Smooth muscle cell (in vitro differentiated cells): ENCODE data around the gene ATP6V0D1. TPM values are rescaled to one million over a fixed set of nuclear protein-coding genes. Genes with fewer than 3 reads are reported as not detected.

ENCODE experiments used
- DNase-seq: peaks from one replicate; lab custom pipeline; 2025; ENCODE audit not compliant: unreplicated experiment; lab: John Stamatoyannopoulos, UW
- H2AFZ ChIP-seq: fragments of 200-600 bp; sonication (generic); 2 replicates; pipeline ENCODE4 v1.6.0; 2016; ENCODE audit warnings: antibody characterized with exemption, low read depth, mild to moderate bottlenecking
- H3F3A ChIP-seq: fragments of 200-600 bp; sonication (generic); 2 replicates; pipeline ENCODE4 v1.6.0; 2017; ENCODE audit warnings: antibody characterized with exemption, low read depth
- H3K27ac ChIP-seq: fragments of 200-600 bp; sonication (generic); 2 replicates; pipeline ENCODE4 v1.5.1; 2016; ENCODE audit warnings: low read depth, mild to moderate bottlenecking
- H3K27me3 ChIP-seq: fragments of 200-600 bp; sonication (generic); 2 replicates; pipeline ENCODE4 v1.6.1; 2016; ENCODE audit warnings: low read depth, mild to moderate bottlenecking
- H3K36me3 ChIP-seq: fragments of 200-600 bp; sonication (generic); 2 replicates; pipeline ENCODE4 v1.5.1; 2016; ENCODE audit warnings: low read depth
- H3K4me1 ChIP-seq: fragments of 200-600 bp; sonication (generic); 2 replicates; pipeline ENCODE4 v1.5.1; 2016; ENCODE audit warnings: low read depth
- H3K4me2 ChIP-seq: fragments of 200-600 bp; sonication (generic); 2 replicates; pipeline ENCODE4 v1.6.0; 2016; ENCODE audit warnings: mild to moderate bottlenecking
- H3K4me3 ChIP-seq: fragments of 200-600 bp; sonication (generic); 2 replicates; pipeline ENCODE4 v1.5.1; 2016; ENCODE audit warnings: mild to moderate bottlenecking
- H3K79me2 ChIP-seq: fragments of 200-600 bp; sonication (generic); 2 replicates; pipeline ENCODE4 v1.6.0; 2016; ENCODE audit warnings: low read depth, mild to moderate bottlenecking
- H3K9ac ChIP-seq: fragments of 200-600 bp; sonication (generic); 2 replicates; pipeline ENCODE4 v1.6.0; 2016; ENCODE audit warnings: low read depth
- H3K9me3 ChIP-seq: fragments of 200-600 bp; sonication (generic); replicated peaks from 2 replicates; pipeline ENCODE4 v1.5.1; 2016; ENCODE audit warnings: low read depth
- H4K20me1 ChIP-seq: fragments of 200-600 bp; sonication (generic); 2 replicates; pipeline ENCODE4 v1.6.0; 2016; ENCODE audit warnings: low read depth
- CTCF ChIP-seq: fragments of 200-600 bp; sonication (generic); IDR thresholded peaks from 2 replicates; pipeline ENCODE4 v1.5.1; 2017; ENCODE audit warnings: borderline replicate concordance, mild to moderate bottlenecking, antibody characterized with exemption; ENCODE audit not compliant: insufficient read depth, poor library complexity, severe bottlenecking
- WGBS: methylation state at CpG from one replicate; pipeline ENCODE4 v1.1.7; 2016; ENCODE audit warnings: low lambda C conversion rate; 5-methylcytosine and 5-hydroxymethylcytosine counted together
- polyA plus RNA-seq: library from polyadenylated mRNA; unstranded; fragments of >200 nt; fragmentation: Nextera tagmentation; extraction: Ambion mirVana; gene quantifications from 2 replicates; pipeline ENCODE4 v1.2.1, GENCODE V29; 2016
- total RNA-seq: library from RNA; depleted of rRNA; stranded (reverse); fragments of >200 nt; gene quantifications from 2 replicates; pipeline ENCODE4 v1.2.3, GENCODE V29; 2014

Gene ATP6V0D1
- total and polyA plus RNA-seq, 2 experiments from 2014 or later, result 96.8 to 114 TPM

GRCh38 chr16:67431775-67432505 is 49.0 kb downstream of the ATP6V0D1 start:
- Histone ChIP-seq H3K27me3 (peaks cover 43% of the 10 kb centered on the region), H3K36me3 (no peaks in the 10 kb centered on the region), H3F3A (no peaks in the 10 kb centered on the region), H2AFZ (no peak overlapping the region), H4K20me1 (peaks cover under 1% of the 10 kb centered on the region), H3K4me2 (peak overlapping the region; percentile 83), H3K4me3 (peak overlapping the region; percentile 45), H3K9ac (no peak overlapping the region), H3K79me2 (no peaks in the 10 kb centered on the region), H3K9me3 (no peaks in the 10 kb centered on the region), H3K4me1 (peaks cover 10% of the 10 kb centered on the region), H3K27ac (no peak overlapping the region)
- WGBS, result 23% methylated on average over 12 of the region's 13 CpGs
- DNase-seq, result no peak
- TF ChIP-seq CTCF, result no peak

- Histone ChIP-seq H4K20me1 (no peaks in the 10 kb centered on the region), H2AFZ (no peak within 1 kb of the TSS), H3K79me2 (no peaks in the 10 kb centered on the region), H3F3A (no peaks in the 10 kb centered on the region), H3K4me1 (peaks cover 10% of the 10 kb centered on the region), H3K27ac (no peak within 1 kb of the TSS), H3K36me3 (no peaks in the 10 kb centered on the region), H3K9me3 (no peaks in the 10 kb centered on the region), H3K9ac (no peak within 1 kb of the TSS), H3K4me2 (peak within 1 kb of the TSS; percentile 83), H3K27me3 (peaks cover 43% of the 10 kb centered on the region), H3K4me3 (peak within 1 kb of the TSS; percentile 45)
- DNase-seq, result peak; percentile 17
- WGBS, result 4% methylated on average over 46 of the region's 87 CpGs
- TF ChIP-seq CTCF, result no peak
Observed at GRCh38 chr16:67430977-67431774, 49.8 kb downstream of the ATP6V0D1 start, which contains the start of gene HSD11B2. TSS of gene HSD11B2 (plus strand) at chr16:67431121. CDS start at chr16:67431249, 128 bp downstream.

- DNase-seq, result no peak
- 2% methylated on average over 45 of the region's 53 CpGs for WGBS
- Histone ChIP-seq H3K9me3 (no peaks in the 10 kb centered on the region), H3K9ac (no peak overlapping the region), H3K4me1 (peaks cover 10% of the 10 kb centered on the region), H3K4me3 (peak overlapping the region; percentile 45), H2AFZ (no peak overlapping the region), H3K27me3 (peaks cover 50% of the 10 kb centered on the region), H4K20me1 (no peaks in the 10 kb centered on the region), H3K79me2 (no peaks in the 10 kb centered on the region), H3K36me3 (no peaks in the 10 kb centered on the region), H3K4me2 (peak overlapping the region; percentile 83), H3F3A (no peaks in the 10 kb centered on the region), H3K27ac (no peak overlapping the region)
- no peak for TF ChIP-seq CTCF
Observed at GRCh38 chr16:67430504-67430976, 50.4 kb downstream of the ATP6V0D1 start.
